ENCODE measurements around the gene DERA.

Gene DERA

GRCh38 chr12:16086462-16086861 lies 175.3 kb downstream of the DERA start:
- DNase-seq: no peak

GRCh38 chr12:16086942-16087341 lies 175.8 kb downstream of the DERA start:
- no peak for DNase-seq

Data from NCI-H69 (cell line).